H9 (cell line): ENCODE data around the gene PRRX2. TPM values are rescaled to one million over a fixed set of nuclear protein-coding genes. Genes with fewer than 3 reads are reported as not detected.

Source experiments
- DNase-seq: peaks from one replicate; pipeline ENCODE4 v3.0.0-alpha.2; 2017
- H2AFZ ChIP-seq: one replicate; pipeline ENCODE4 v1.6.1; 2013; ENCODE audit warnings: mild to moderate bottlenecking, low read length, control low read depth, moderate library complexity
- H2AK5ac ChIP-seq: 2 replicates; pipeline ENCODE4 v1.6.1; 2013; ENCODE audit warnings: low read length, control low read depth, mixed read lengths; ENCODE audit not compliant: insufficient read length
- H2BK120ac ChIP-seq: one replicate; pipeline ENCODE4 v1.6.1; 2013; ENCODE audit warnings: low read depth, mild to moderate bottlenecking, low read length, control low read depth, inconsistent platforms; ENCODE audit not compliant: poor library complexity, severe bottlenecking
- H2BK12ac ChIP-seq: 2 replicates; pipeline ENCODE4 v1.6.1; 2013; ENCODE audit warnings: low read length, control low read depth, mixed read lengths, low read depth; ENCODE audit not compliant: insufficient read length
- H2BK15ac ChIP-seq: 2 replicates; pipeline ENCODE4 v1.6.1; 2013; ENCODE audit warnings: low read depth, low read length, control low read depth
- H2BK20ac ChIP-seq: one replicate; pipeline ENCODE4 v1.6.1; 2013; ENCODE audit warnings: low read depth, mild to moderate bottlenecking, low read length, control low read depth, inconsistent platforms; ENCODE audit not compliant: poor library complexity, severe bottlenecking
- H2BK5ac ChIP-seq: 2 replicates; pipeline ENCODE4 v1.6.1; 2013; ENCODE audit warnings: low read length, control low read depth, mixed read lengths; ENCODE audit not compliant: insufficient read length
- H3K14ac ChIP-seq: 2 replicates; pipeline ENCODE4 v1.6.1; 2013; ENCODE audit warnings: low read length, control low read depth; ENCODE audit not compliant: insufficient read depth
- H3K18ac ChIP-seq: 2 replicates; pipeline ENCODE4 v1.6.1; 2013; ENCODE audit warnings: low read depth, mild to moderate bottlenecking, mixed read lengths, low read length, control low read depth; ENCODE audit not compliant: insufficient read length
- H3K23ac ChIP-seq: 2 replicates; pipeline ENCODE4 v1.6.1; 2013; ENCODE audit warnings: low read length, control low read depth, mixed read lengths, low read depth; ENCODE audit not compliant: insufficient read length
- H3K23me2 ChIP-seq: 2 replicates; pipeline ENCODE4 v1.6.1; 2013; ENCODE audit warnings: low read depth, mild to moderate bottlenecking, mixed read lengths, low read length, control low read depth; ENCODE audit not compliant: insufficient read length, poor library complexity, severe bottlenecking
- H3K27ac ChIP-seq: 2 replicates; pipeline ENCODE4 v1.5.1; 2013; ENCODE audit warnings: low read length, control low read depth, mixed read lengths, low read depth; ENCODE audit not compliant: insufficient read length
- H3K27me3 ChIP-seq: 2 replicates; pipeline ENCODE4 v1.6.1; 2013; ENCODE audit warnings: low read length, control low read depth, inconsistent platforms; ENCODE audit not compliant: insufficient read depth
- H3K4ac ChIP-seq: 2 replicates; pipeline ENCODE4 v1.6.1; 2013; ENCODE audit warnings: low read depth, mild to moderate bottlenecking, control low read depth, inconsistent platforms, low read length, moderate library complexity
- H3K4me1 ChIP-seq: 2 replicates; pipeline ENCODE4 v1.6.1; 2013; ENCODE audit warnings: low read length, control low read depth, inconsistent platforms; ENCODE audit not compliant: insufficient read depth
- H3K4me2 ChIP-seq: 2 replicates; pipeline ENCODE4 v1.6.1; 2013; ENCODE audit warnings: low read length, control low read depth, mixed read lengths; ENCODE audit not compliant: insufficient read length, insufficient read depth
- H3K56ac ChIP-seq: 2 replicates; pipeline ENCODE4 v1.6.1; 2013; ENCODE audit warnings: low read depth, mild to moderate bottlenecking, mixed read lengths, low read length, control low read depth; ENCODE audit not compliant: insufficient read length
- H3K79me1 ChIP-seq: 2 replicates; pipeline ENCODE4 v1.6.1; 2013; ENCODE audit warnings: low read depth, mild to moderate bottlenecking, moderate library complexity, low read length, control low read depth, inconsistent platforms; ENCODE audit not compliant: insufficient read depth, poor library complexity, severe bottlenecking
- H3K79me2 ChIP-seq: 2 replicates; pipeline ENCODE4 v1.6.1; 2013; ENCODE audit warnings: low read length, control low read depth, inconsistent platforms; ENCODE audit not compliant: insufficient read depth
- H3K9ac ChIP-seq: 2 replicates; pipeline ENCODE4 v1.6.1; 2013; ENCODE audit warnings: low read length, control low read depth, mixed read lengths; ENCODE audit not compliant: insufficient read length; ENCODE audit errors: extremely low read depth
- H3K9me3 ChIP-seq: one replicate; pipeline ENCODE4 v1.6.1; 2013; ENCODE audit warnings: low read depth, low read length, inconsistent platforms; ENCODE audit not compliant: control insufficient read depth
- H3T11ph ChIP-seq: one replicate; pipeline ENCODE4 v1.6.1; 2013; ENCODE audit warnings: mild to moderate bottlenecking, low read length, control low read depth, inconsistent platforms
- H4K20me1 ChIP-seq: one replicate; pipeline ENCODE4 v1.6.1; 2013; ENCODE audit not compliant: control insufficient read depth, insufficient read length, insufficient read depth
- H4K5ac ChIP-seq: 2 replicates; pipeline ENCODE4 v1.6.1; 2013; ENCODE audit warnings: low read depth, mild to moderate bottlenecking, mixed read lengths, low read length, control low read depth; ENCODE audit not compliant: insufficient read length
- H4K8ac ChIP-seq: replicated peaks from 2 replicates; pipeline ENCODE4 v1.6.1; 2013; ENCODE audit warnings: low read length, control low read depth, mixed read lengths, low read depth; ENCODE audit not compliant: insufficient read length
- H4K91ac ChIP-seq: 2 replicates; pipeline ENCODE4 v1.6.1; 2013; ENCODE audit warnings: low read depth, mild to moderate bottlenecking, moderate library complexity, mixed read lengths, low read length, control low read depth; ENCODE audit not compliant: insufficient read length
- H3K27ac Mint-ChIP-seq, 3 experiments: 2 replicates in 2 of 3; 3 replicates in 1 of 3; pipeline ENCODE4 v1.8.0; 2020 to 2021; ENCODE audit warnings: mixed read lengths in 3 of 3, mild to moderate bottlenecking in 1 of 3, moderate library complexity in 1 of 3
- H3K27me3 Mint-ChIP-seq: 2 replicates; pipeline ENCODE4 v1.8.0; 2021; ENCODE audit warnings: low read depth, mild to moderate bottlenecking, moderate library complexity, mixed read lengths
- H3K36me3 Mint-ChIP-seq, 3 experiments: 2 replicates in 2 of 3; 3 replicates in 1 of 3; pipeline ENCODE4 v1.8.0; 2020 to 2021; ENCODE audit warnings: low read depth in 3 of 3, mixed read lengths in 3 of 3; ENCODE audit not compliant: insufficient read depth in 1 of 3
- H3K4me1 Mint-ChIP-seq, 2 experiments: 2 replicates each; pipeline ENCODE4 v1.8.0; 2020; ENCODE audit warnings: mixed read lengths in 2 of 2
- H3K4me3 Mint-ChIP-seq, 2 experiments: 2 replicates in 1 of 2; 3 replicates in 1 of 2; pipeline ENCODE4 v1.8.0; 2020 to 2021; ENCODE audit warnings: mild to moderate bottlenecking in 2 of 2, mixed read lengths in 2 of 2, moderate library complexity in 1 of 2
- H3K9me3 Mint-ChIP-seq, 2 experiments: 2 replicates in 1 of 2; 3 replicates in 1 of 2; pipeline ENCODE4 v1.8.0; 2020; ENCODE audit warnings: mild to moderate bottlenecking in 2 of 2, mixed read lengths in 2 of 2, moderate library complexity in 1 of 2
- WGBS: extraction: QIAGEN DNeasy Blood & Tissue Kit; methylation state at CpG from one replicate; pipeline ENCODE4 v1.1.7; 2013; ENCODE audit warnings: missing lambda C conversion rate, low lambda C conversion rate, mixed read lengths; ENCODE audit not compliant: insufficient read length; ENCODE audit errors: extremely low coverage; 5-methylcytosine and 5-hydroxymethylcytosine counted together
- total RNA-seq: library from RNA; stranded (reverse); gene quantifications from 2 replicates; pipeline ENCODE4 v1.2.1, GENCODE V29; 2021
- TF ChIP-seq, protein P1 (sequence below): fragments of 200-600 bp; sonication (generic); conservative IDR thresholded peaks from 3 replicates; pipeline ENCODE4 v1.8.0; 2021; ENCODE audit warnings: antibody characterized with exemption, mild to moderate bottlenecking

The PRRX2 gene
- total RNA-seq, 1 experiment from 2014 or later: 3.9 TPM

GRCh38 chr9:129757045-129757444 lies 91.6 kb downstream of the PRRX2 start:
- H3T11ph ChIP-seq: no peak overlapping the region

More at GRCh38 chr9:129757045-129757444, 91.6 kb downstream of the PRRX2 start:
- Histone ChIP-seq H4K5ac (no peak overlapping the region), H3K79me1 (no peaks in the 10 kb centered on the region), H3K27me3 (no peaks in the 10 kb centered on the region), H3K23me2 (no peaks in the 10 kb centered on the region), H2BK5ac (no peak overlapping the region), H3K9me3 (no peaks in the 10 kb centered on the region), H2AK5ac (no peak overlapping the region), H3K79me2 (no peaks in the 10 kb centered on the region), H3K56ac (no peak overlapping the region), H3K9ac (no peak overlapping the region), H3K23ac (no peak overlapping the region), H2AFZ (no peak overlapping the region), H3K18ac (no peak overlapping the region), H3K4ac (no peak overlapping the region), H3K14ac (no peak overlapping the region), H2BK12ac (no peak overlapping the region), H3K27ac (no peak overlapping the region), H3K4me1 (peaks cover 4% of the 10 kb centered on the region; the same call in 1 of the 2 replicates), H2BK15ac (no peak overlapping the region), H4K20me1 (no peaks in the 10 kb centered on the region), H2BK20ac (no peak overlapping the region), H3K4me2 (no peak overlapping the region), H2BK120ac (no peak overlapping the region), H4K8ac (no peak overlapping the region), H4K91ac (no peak overlapping the region)
- Mint-ChIP-seq H3K4me3 (no peak overlapping the region), H3K27ac (0 out of 7 replicates have a peak overlapping the region, but pooled peaks of 1 of the 3 experiments have one; percentile 1), H3K36me3 (no peaks in the 10 kb centered on the region), H3K4me1 (peaks cover 19 to 22% of the 10 kb centered on the region in 2 experiments), H3K9me3 (no peaks in the 10 kb centered on the region), H3K27me3 (peaks cover 14% of the 10 kb centered on the region)
- WGBS: no CpG with 5 or more reads among the region's 9 CpGs
- no peak for DNase-seq
- TF ChIP-seq, protein P1, sequence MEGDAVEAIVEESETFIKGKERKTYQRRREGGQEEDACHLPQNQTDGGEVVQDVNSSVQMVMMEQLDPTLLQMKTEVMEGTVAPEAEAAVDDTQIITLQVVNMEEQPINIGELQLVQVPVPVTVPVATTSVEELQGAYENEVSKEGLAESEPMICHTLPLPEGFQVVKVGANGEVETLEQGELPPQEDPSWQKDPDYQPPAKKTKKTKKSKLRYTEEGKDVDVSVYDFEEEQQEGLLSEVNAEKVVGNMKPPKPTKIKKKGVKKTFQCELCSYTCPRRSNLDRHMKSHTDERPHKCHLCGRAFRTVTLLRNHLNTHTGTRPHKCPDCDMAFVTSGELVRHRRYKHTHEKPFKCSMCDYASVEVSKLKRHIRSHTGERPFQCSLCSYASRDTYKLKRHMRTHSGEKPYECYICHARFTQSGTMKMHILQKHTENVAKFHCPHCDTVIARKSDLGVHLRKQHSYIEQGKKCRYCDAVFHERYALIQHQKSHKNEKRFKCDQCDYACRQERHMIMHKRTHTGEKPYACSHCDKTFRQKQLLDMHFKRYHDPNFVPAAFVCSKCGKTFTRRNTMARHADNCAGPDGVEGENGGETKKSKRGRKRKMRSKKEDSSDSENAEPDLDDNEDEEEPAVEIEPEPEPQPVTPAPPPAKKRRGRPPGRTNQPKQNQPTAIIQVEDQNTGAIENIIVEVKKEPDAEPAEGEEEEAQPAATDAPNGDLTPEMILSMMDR: no peak
